Measurements from ENCODE around the gene AXIN2.

- TF ChIP-seq POLR2A (IDR thresholded peaks at IDR 0.05) (no peak), CTCF (IDR thresholded peaks at IDR 0.05) (no peak), EP300 (IDR thresholded peaks at IDR 0.05) (no peak)
These were observed 47.8 kb upstream of the AXIN2 start for GRCh38 chr17:65609286-65609685.

Data from tibial nerve (tissue), 4 donors.